ENCODE data around the gene DNAH2.
"Not testable (repeated sequence)": the region's sequence is repeated elsewhere in the genome, so short reads cannot be mapped to it uniquely, and the experiment has no call there.

The DNAH2 gene

DNA sequence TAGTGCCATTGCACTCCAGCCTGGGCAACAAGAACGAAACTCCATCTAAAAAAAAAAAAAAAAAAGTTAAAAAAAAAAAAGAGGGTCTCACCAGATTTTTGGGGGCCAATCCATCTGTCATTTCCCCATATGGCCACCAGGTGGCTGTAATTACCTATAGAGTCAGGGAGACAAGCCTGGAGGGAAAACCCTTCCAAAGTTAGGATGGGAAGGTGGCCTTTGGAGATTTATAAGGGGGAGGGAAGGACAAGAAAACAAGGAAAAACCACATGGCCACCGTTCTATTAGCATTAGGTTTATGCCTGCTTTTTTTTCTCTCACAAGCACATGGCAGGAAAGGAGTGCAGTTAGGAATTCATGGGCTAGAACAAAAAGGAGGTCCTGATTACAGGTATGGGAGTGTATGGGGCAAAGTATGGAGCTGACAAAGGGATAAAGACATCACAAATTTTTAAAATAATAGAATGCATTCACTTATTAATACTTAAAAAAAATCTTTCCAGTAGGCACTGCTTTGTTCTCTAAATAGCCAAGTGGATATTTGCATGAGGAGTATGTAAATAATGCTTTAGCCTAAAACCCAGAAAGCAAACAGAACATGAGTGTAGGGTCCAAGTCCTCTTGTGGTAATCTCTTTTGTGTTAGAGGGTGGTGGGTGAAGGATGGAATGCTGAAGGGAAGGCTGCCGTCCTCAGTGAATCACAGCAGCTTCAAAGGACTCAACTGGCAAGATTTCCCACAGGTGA is 145.3 kb downstream of the DNAH2 start:
- H3K4me1 ChIP-seq (ENCODE audit: low read length) = 0 out of 2 replicates have a peak, but pooled peaks cover 8% of the 10 kb centered on the region
- no peak overlapping the region for H3K4me2 ChIP-seq (ENCODE audit: low read depth, low read length)
- no peak overlapping the region for H3K4me3 ChIP-seq (ENCODE audit: low read length)
- H3K9me3 ChIP-seq (replicated peaks; ENCODE audit: insufficient read depth, low read length) = no peaks in the 10 kb centered on the region
- no peaks in the 10 kb centered on the region for H4K20me1 ChIP-seq (ENCODE audit: insufficient read depth, low read length)
- H3K27me3 ChIP-seq (replicated peaks; ENCODE audit: insufficient read depth, low read length) = no peaks in the 10 kb centered on the region
- H3K9me2 ChIP-seq (replicated peaks; ENCODE audit: insufficient read depth, low read length) = no peaks in the 10 kb centered on the region
- H2AFZ ChIP-seq (ENCODE audit: low read length) = no peak overlapping the region
- no peak for TF ChIP-seq EZH2 (optimal IDR thresholded peaks at IDR 0.05; ENCODE audit: low read depth, low read length)
- no peak for TF ChIP-seq EZH2phosphoT487 (IDR thresholded peaks at IDR 0.05; ENCODE audit: low read length)
- TF ChIP-seq, protein P1, sequence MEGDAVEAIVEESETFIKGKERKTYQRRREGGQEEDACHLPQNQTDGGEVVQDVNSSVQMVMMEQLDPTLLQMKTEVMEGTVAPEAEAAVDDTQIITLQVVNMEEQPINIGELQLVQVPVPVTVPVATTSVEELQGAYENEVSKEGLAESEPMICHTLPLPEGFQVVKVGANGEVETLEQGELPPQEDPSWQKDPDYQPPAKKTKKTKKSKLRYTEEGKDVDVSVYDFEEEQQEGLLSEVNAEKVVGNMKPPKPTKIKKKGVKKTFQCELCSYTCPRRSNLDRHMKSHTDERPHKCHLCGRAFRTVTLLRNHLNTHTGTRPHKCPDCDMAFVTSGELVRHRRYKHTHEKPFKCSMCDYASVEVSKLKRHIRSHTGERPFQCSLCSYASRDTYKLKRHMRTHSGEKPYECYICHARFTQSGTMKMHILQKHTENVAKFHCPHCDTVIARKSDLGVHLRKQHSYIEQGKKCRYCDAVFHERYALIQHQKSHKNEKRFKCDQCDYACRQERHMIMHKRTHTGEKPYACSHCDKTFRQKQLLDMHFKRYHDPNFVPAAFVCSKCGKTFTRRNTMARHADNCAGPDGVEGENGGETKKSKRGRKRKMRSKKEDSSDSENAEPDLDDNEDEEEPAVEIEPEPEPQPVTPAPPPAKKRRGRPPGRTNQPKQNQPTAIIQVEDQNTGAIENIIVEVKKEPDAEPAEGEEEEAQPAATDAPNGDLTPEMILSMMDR (IDR thresholded peaks at IDR 0.05; ENCODE audit: low read length) = peak; percentile 61
- H3F3A ChIP-seq (ENCODE audit: insufficient read depth, low read length) = no peaks in the 10 kb centered on the region
- H3K79me2 ChIP-seq (ENCODE audit: low read length) = peaks cover 15% of the 10 kb centered on the region
- H3K36me3 ChIP-seq (replicated peaks; ENCODE audit: insufficient read depth, low read length) = no peaks in the 10 kb centered on the region
- no peak overlapping the region for H3K27ac ChIP-seq (ENCODE audit: low read length)
- no peak overlapping the region for H3K9ac ChIP-seq (ENCODE audit: low read length)
- DNase-seq = no peak

GRCh38 chr17:7864384-7864783 is 146.8 kb downstream of the DNAH2 start:
- not testable (repeated sequence) for H2AFZ ChIP-seq (ENCODE audit: low read length); H3K9me3 ChIP-seq (replicated peaks; ENCODE audit: insufficient read depth, low read length); H3K36me3 ChIP-seq (replicated peaks; ENCODE audit: insufficient read depth, low read length); H3K4me2 ChIP-seq (ENCODE audit: low read depth, low read length); H3K9me2 ChIP-seq (replicated peaks; ENCODE audit: insufficient read depth, low read length); H3K4me1 ChIP-seq (ENCODE audit: low read length); H3K27me3 ChIP-seq (replicated peaks; ENCODE audit: insufficient read depth, low read length); H3K9ac ChIP-seq (ENCODE audit: low read length); H3K27ac ChIP-seq (ENCODE audit: low read length); DNase-seq; H3K79me2 ChIP-seq (ENCODE audit: low read length); H3F3A ChIP-seq (ENCODE audit: insufficient read depth, low read length); H3K4me3 ChIP-seq (ENCODE audit: low read length); H4K20me1 ChIP-seq (ENCODE audit: insufficient read depth, low read length)

DNA sequence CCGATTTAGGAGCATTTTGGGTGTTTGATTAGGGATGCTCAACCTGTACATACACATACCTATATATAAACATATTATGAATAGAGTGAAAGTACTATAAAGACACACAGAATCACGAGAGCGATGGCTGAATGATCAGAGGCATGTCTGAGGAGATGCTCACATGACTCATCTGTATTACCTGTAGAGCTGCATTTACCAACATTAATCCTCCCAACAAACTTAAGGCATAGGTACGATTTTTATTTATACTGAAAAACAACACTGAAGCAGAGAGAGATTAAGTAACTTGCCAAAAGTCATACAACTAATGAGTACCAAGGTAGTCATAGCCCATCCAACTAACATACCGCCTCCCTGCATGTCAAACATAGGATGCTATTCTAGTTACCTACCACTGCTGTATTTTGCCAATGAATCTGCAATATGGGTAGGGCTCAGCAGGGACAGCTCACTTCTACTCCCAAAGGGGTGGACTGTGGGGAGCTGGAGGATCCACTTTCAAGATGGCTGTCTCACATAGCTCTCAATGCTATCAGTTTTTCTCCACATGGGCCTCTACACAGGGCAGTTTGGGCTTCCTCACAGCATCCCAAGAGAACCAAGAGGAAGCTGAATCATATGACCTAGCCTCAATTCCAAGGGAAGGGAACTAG is 147.6 kb downstream of the DNAH2 start:
- H3K9me3 ChIP-seq (replicated peaks; ENCODE audit: insufficient read depth, low read length) = no peaks in the 10 kb centered on the region
- no peaks in the 10 kb centered on the region for H3F3A ChIP-seq (ENCODE audit: insufficient read depth, low read length)
- no peaks in the 10 kb centered on the region for H3K9me2 ChIP-seq (replicated peaks; ENCODE audit: insufficient read depth, low read length)
- H3K79me2 ChIP-seq (ENCODE audit: low read length) = no peaks in the 10 kb centered on the region
- H3K4me2 ChIP-seq (ENCODE audit: low read depth, low read length) = no peak overlapping the region
- H3K4me1 ChIP-seq (ENCODE audit: low read length) = no peaks in the 10 kb centered on the region
- no peak overlapping the region for H3K4me3 ChIP-seq (ENCODE audit: low read length)
- no peaks in the 10 kb centered on the region for H4K20me1 ChIP-seq (ENCODE audit: insufficient read depth, low read length)
- H3K27me3 ChIP-seq (replicated peaks; ENCODE audit: insufficient read depth, low read length) = no peaks in the 10 kb centered on the region
- H3K9ac ChIP-seq (ENCODE audit: low read length) = no peak overlapping the region
- TF ChIP-seq EZH2phosphoT487 (IDR thresholded peaks at IDR 0.05; ENCODE audit: low read length) = no peak
- TF ChIP-seq, protein P1 (IDR thresholded peaks at IDR 0.05; ENCODE audit: low read length) = no peak
- TF ChIP-seq EZH2 (optimal IDR thresholded peaks at IDR 0.05; ENCODE audit: low read depth, low read length) = no peak
- H3K27ac ChIP-seq (ENCODE audit: low read length) = no peak overlapping the region
- DNase-seq = no peak
- no peak overlapping the region for H2AFZ ChIP-seq (ENCODE audit: low read length)
- H3K36me3 ChIP-seq (replicated peaks; ENCODE audit: insufficient read depth, low read length) = no peaks in the 10 kb centered on the region

GRCh38 chr17:7867881-7868329 is 150.4 kb downstream of the DNAH2 start:
- no peak overlapping the region for H3K9ac ChIP-seq (ENCODE audit: low read length)
- H3K4me1 ChIP-seq (ENCODE audit: low read length) = no peaks in the 10 kb centered on the region
- no peaks in the 10 kb centered on the region for H3K9me3 ChIP-seq (replicated peaks; ENCODE audit: insufficient read depth, low read length)
- no peak overlapping the region for H3K27ac ChIP-seq (ENCODE audit: low read length)
- no peaks in the 10 kb centered on the region for H3F3A ChIP-seq (ENCODE audit: insufficient read depth, low read length)
- H4K20me1 ChIP-seq (ENCODE audit: insufficient read depth, low read length) = no peaks in the 10 kb centered on the region
- no peak overlapping the region for H3K4me2 ChIP-seq (ENCODE audit: low read depth, low read length)
- no peaks in the 10 kb centered on the region for H3K27me3 ChIP-seq (replicated peaks; ENCODE audit: insufficient read depth, low read length)
- no peaks in the 10 kb centered on the region for H3K36me3 ChIP-seq (replicated peaks; ENCODE audit: insufficient read depth, low read length)
- no peak overlapping the region for H2AFZ ChIP-seq (ENCODE audit: low read length)
- no peak for TF ChIP-seq EZH2phosphoT487 (IDR thresholded peaks at IDR 0.05; ENCODE audit: low read length)
- TF ChIP-seq, protein P1 (IDR thresholded peaks at IDR 0.05; ENCODE audit: low read length) = no peak
- no peak for TF ChIP-seq EZH2 (optimal IDR thresholded peaks at IDR 0.05; ENCODE audit: low read depth, low read length)
- DNase-seq = no peak
- H3K79me2 ChIP-seq (ENCODE audit: low read length) = no peaks in the 10 kb centered on the region
- H3K4me3 ChIP-seq (ENCODE audit: low read length) = no peak overlapping the region
- H3K9me2 ChIP-seq (replicated peaks; ENCODE audit: insufficient read depth, low read length) = no peaks in the 10 kb centered on the region

Data from MM.1S (cell line).